PC-9 (cell line): ENCODE results near the gene SYDE2.

Experiments
- EZH2 ChIP-seq: fragments of 200-600 bp; sonication (generic); IDR thresholded peaks from 2 replicates; pipeline ENCODE4 v1.8.0; 2017; ENCODE audit warnings: antibody characterized with exemption, low read depth
- TF ChIP-seq, protein P1 (sequence below): fragments of 200-600 bp; sonication (generic); conservative IDR thresholded peaks from 2 replicates; pipeline ENCODE4 v1.6.1; 2017; ENCODE audit warnings: mixed run types, antibody characterized with exemption, mild to moderate bottlenecking, moderate library complexity

DNA sequence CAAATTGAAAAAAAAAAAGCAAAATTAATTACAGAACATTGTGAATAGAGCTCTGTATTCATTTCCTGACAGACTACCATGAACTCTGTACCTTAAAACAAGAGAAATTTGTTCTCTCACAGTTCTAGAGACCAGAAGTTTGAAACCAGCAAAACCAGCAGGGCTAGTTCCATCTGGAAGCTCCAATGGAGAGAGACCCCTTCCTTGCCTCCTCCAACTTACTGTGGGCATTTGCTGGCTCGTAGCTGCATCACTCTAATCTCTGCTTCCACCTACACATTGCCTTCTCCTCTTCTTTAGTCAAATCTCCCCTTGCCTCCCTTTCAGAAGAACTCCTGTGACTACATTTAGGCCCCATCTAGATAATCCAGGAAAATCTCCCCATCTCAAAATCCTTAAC is 56.5 kb downstream of the SYDE2 start:
- TF ChIP-seq, protein P1, sequence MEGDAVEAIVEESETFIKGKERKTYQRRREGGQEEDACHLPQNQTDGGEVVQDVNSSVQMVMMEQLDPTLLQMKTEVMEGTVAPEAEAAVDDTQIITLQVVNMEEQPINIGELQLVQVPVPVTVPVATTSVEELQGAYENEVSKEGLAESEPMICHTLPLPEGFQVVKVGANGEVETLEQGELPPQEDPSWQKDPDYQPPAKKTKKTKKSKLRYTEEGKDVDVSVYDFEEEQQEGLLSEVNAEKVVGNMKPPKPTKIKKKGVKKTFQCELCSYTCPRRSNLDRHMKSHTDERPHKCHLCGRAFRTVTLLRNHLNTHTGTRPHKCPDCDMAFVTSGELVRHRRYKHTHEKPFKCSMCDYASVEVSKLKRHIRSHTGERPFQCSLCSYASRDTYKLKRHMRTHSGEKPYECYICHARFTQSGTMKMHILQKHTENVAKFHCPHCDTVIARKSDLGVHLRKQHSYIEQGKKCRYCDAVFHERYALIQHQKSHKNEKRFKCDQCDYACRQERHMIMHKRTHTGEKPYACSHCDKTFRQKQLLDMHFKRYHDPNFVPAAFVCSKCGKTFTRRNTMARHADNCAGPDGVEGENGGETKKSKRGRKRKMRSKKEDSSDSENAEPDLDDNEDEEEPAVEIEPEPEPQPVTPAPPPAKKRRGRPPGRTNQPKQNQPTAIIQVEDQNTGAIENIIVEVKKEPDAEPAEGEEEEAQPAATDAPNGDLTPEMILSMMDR: no peak
- TF ChIP-seq EZH2: no peak
